NCI-H526 (cell line): Measurements from ENCODE around the gene DAG1.
A peak's percentile ranks its signal among the peaks of the same experiment; 100 is the strongest.

Experiments
- DNase-seq, 2 experiments: peaks; one replicate each; lab custom pipeline; 2025; lab: John Stamatoyannopoulos, UW

DAG1 gene

GRCh38 chr3:49518441-49518840, 48.4 kb downstream of the DAG1 start:
- DNase-seq: no peak

GRCh38 chr3:49519296-49519695, 49.2 kb downstream of the DAG1 start:
- no peak for DNase-seq

- no peak for DNase-seq
Measured at GRCh38 chr3:49519916-49520385, 49.9 kb downstream of the DAG1 start.

GRCh38 chr3:49523756-49524747, 54.0 kb downstream of the DAG1 start:
- DNase-seq: no peak

- DNase-seq: no peak
Measured at GRCh38 chr3:49529567-49529966, 59.5 kb downstream of the DAG1 start.

- DNase-seq: no peak
Measured at GRCh38 chr3:49530231-49530630, 60.2 kb downstream of the DAG1 start.

- DNase-seq: no peak
Measured at GRCh38 chr3:49530701-49531100, 60.6 kb downstream of the DAG1 start.

GRCh38 chr3:49531218-49531617, 61.2 kb downstream of the DAG1 start:
- no peak for DNase-seq

- no peak for DNase-seq
Measured at GRCh38 chr3:49531715-49532114, 61.6 kb downstream of the DAG1 start.

- DNase-seq: no peak
Measured at GRCh38 chr3:49533031-49533430, 63.0 kb downstream of the DAG1 start.

- DNase-seq: no peak
Measured at GRCh38 chr3:49533786-49534519, 63.9 kb downstream of the DAG1 start.

- no peak for DNase-seq
Measured at GRCh38 chr3:49534581-49535441, 64.7 kb downstream of the DAG1 start.

- no peak for DNase-seq
Measured at GRCh38 chr3:49535971-49536874, 66.2 kb downstream of the DAG1 start.

- DNase-seq: no peak
Measured at GRCh38 chr3:49536875-49537533, 66.9 kb downstream of the DAG1 start.

GRCh38 chr3:49539659-49540560, 69.8 kb downstream of the DAG1 start:
- DNase-seq: peak; percentile 73 to 95

GRCh38 chr3:49552087-49552486, 82.0 kb downstream of the DAG1 start:
- no peak for DNase-seq

- no peak for DNase-seq
Measured at GRCh38 chr3:49553324-49553691, 83.2 kb downstream of the DAG1 start.

- peak; percentile 78 to 94 for DNase-seq
Measured at GRCh38 chr3:49553692-49554632, 83.9 kb downstream of the DAG1 start, which contains the start of gene BSN. BSN (plus strand) TSS chr3:49554477; CDS start chr3:49554603, 126 bp downstream.
